HL-60/S4 (cell line): ENCODE measurements around the gene CYP1A1.

Experiments
- in situ Hi-C: fragments of 300-500 bp; cut with MboI; formaldehyde crosslinking; loops from 2 replicates; pipeline ENCODE4 v1.14.3; 2022; ENCODE audit warnings: low sequenced_read_pairs

Gene CYP1A1

GRCh38 chr15:74696808-74697207 is 28.5 kb downstream of the CYP1A1 start:
- in situ Hi-C loops = no loop called here

GRCh38 chr15:74696398-74696729 is 29.0 kb downstream of the CYP1A1 start:
- in situ Hi-C loops = no loop called here

GRCh38 chr15:74695597-74696397 is 29.5 kb downstream of the CYP1A1 start, which contains the start of gene EDC3:
TSS of gene EDC3 (minus strand) at chr15:74696024. CDS start at chr15:74675124, 20,900 bp downstream.
- in situ Hi-C loops = no loop called here

GRCh38 chr15:74692327-74692726 is 33.0 kb downstream of the CYP1A1 start:
- in situ Hi-C loops = no loop called here

- in situ Hi-C loops = no loop called here
Measured at GRCh38 chr15:74683758-74684157, 41.6 kb downstream of the CYP1A1 start.

- in situ Hi-C loops = no loop called here
Measured at GRCh38 chr15:74682954-74683353, 42.4 kb downstream of the CYP1A1 start.

GRCh38 chr15:74680456-74680855 is 44.9 kb downstream of the CYP1A1 start:
- in situ Hi-C loops = no loop called here

- in situ Hi-C loops = no loop called here
Measured at GRCh38 chr15:74676801-74677200, 48.5 kb downstream of the CYP1A1 start.

GRCh38 chr15:74674161-74674560 is 51.2 kb downstream of the CYP1A1 start:
- in situ Hi-C loops = no loop called here

- in situ Hi-C loops = no loop called here
Measured at GRCh38 chr15:74669627-74670026, 55.7 kb downstream of the CYP1A1 start.
